H1 (cell line): ENCODE measurements around the gene CDKN2B-AS1. TPM values are rescaled to one million over a fixed set of nuclear protein-coding genes. Genes with fewer than 3 reads are reported as not detected.

Experiments used
- ASH2L ChIP-seq: fragments of 200-600, 300-600 bp; sonication (generic); IDR thresholded peaks from one replicate; pipeline ENCODE4 v1.7.1; 2017; ENCODE audit warnings: low read length
- ATF2 ChIP-seq: IDR thresholded peaks from 2 replicates; pipeline ENCODE4 v1.6.1; 2012; ENCODE audit warnings: low read length, inconsistent platforms
- BACH1 ChIP-seq: IDR thresholded peaks from 2 replicates; pipeline ENCODE4 v1.6.1; 2012; ENCODE audit warnings: low read length, improper control_type of control experiment
- SIN3A ChIP-seq, 2 experiments: IDR thresholded peaks in 1 of 2; conservative IDR thresholded peaks in 1 of 2; 2 replicates each; pipeline ENCODE4 v1.6.1; 2011 to 2012; ENCODE audit warnings: low read length in 2 of 2, improper control_type of control experiment in 1 of 2, low read depth in 1 of 2, mild to moderate bottlenecking in 1 of 2
- SIX5 ChIP-seq: IDR thresholded peaks from 2 replicates; pipeline ENCODE4 v1.6.1; 2011; ENCODE audit warnings: mild to moderate bottlenecking, low read depth, low read length
- TAF1 ChIP-seq: IDR thresholded peaks from 2 replicates; pipeline ENCODE4 v1.6.1; 2011; ENCODE audit warnings: mild to moderate bottlenecking, low read depth, low read length
- polyA plus RNA-seq, 7 experiments: library from polyadenylated mRNA; depleted of rRNA in 3 of 7; stranded (reverse) in 5 of 7; unstranded in 2 of 7; fragments of >200 nt in 5 of 7; fragments of 200-250 nt in 2 of 7; gene quantifications; 1 replicate in 5 of 7; 2 replicates in 1 of 7; 4 replicates in 1 of 7; pipeline versions ENCODE4 v1.2.1 to v1.2.3, GENCODE V29; 2011 to 2013; ENCODE audit warnings: missing spikeins in 2 of 7, mixed read lengths in 2 of 7
- total RNA-seq: library from RNA; stranded (reverse); fragmentation: NEBNext Ultra II Directional; extraction: Animal tissue kit (Norgen Biotek cat#: 25700); gene quantifications from 2 replicates; pipeline ENCODE4 v1.2.1, GENCODE V29; 2021

CDKN2B-AS1 gene
- total and polyA plus RNA-seq, 2 of the 8 experiments (the other 6 are each of a cell fraction or from before 2014, with no cell fraction given), result not detected

DNA sequence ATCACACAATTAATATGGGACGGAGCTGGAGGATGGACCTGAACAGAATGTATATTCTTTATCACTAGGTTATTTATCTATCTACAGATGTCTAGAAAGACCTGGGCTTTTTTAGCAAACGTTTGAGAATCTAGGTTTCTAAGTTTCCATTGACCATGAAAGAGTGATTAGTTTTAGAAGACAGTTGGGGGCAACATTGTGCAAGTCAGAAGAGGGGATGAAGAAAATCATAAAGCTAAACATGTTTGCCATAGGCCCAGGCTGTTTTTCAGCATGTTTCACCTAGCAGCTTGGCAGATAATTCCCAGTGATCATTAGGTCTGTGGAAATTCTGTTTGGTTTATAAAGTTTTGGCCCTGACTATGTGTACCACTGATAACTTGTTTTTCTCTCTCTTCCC is 58.6 kb downstream of the CDKN2B-AS1 start (continued):
- TF ChIP-seq ATF2 (no peak), SIN3A (conservative IDR thresholded peaks at IDR 0.05 in 1 of 2, IDR thresholded peaks at IDR 0.05 in 1 of 2; ENCODE audit: low read depth in 1 of 2, low read length in 2 of 2) (no peak), SIX5 (no peak), BACH1 (no peak), TAF1 (no peak), ASH2L (no peak)
